ENCODE measurements around the gene TBRG4.
A peak's percentile ranks its signal among the peaks of the same experiment; 100 is the strongest.
"Not testable (repeated sequence)": the region's sequence is repeated elsewhere in the genome, so short reads cannot be mapped to it uniquely, and the experiment has no call there.

Gene TBRG4

DNA sequence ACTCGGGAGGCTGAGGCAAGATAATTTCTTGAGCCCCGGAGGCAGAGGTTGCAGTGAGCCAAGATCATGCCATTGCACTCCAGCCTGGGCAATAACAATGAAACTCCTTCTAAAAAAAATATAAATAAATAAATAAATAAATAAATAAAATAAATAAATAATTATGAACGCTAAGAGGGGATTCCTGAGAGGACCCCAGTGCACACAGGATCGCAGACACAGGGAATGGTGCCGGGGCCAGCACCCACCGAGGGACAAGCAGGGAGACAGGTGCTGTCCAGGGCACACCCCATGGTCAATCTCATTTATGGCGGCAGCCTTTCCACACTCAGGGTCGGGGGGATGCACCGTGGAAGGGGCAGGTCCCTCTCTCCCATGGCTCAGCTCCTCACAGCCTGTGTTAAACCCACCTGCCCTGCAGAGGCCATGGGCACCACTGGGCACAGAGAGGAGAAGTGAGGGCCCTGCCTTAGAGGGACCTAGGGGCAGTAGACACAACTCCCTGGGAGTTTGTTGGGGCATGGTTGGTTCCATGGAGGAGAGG is 43.9 kb upstream of the TBRG4 start:
- Histone ChIP-seq H3K4me1 (ENCODE audit: insufficient read depth, low read length, poor library complexity, severe bottlenecking) (peaks cover 10% of the 10 kb centered on the region), H3K4me2 (ENCODE audit: low read depth, low read length, poor library complexity, severe bottlenecking) (no peak overlapping the region), H2AFZ (ENCODE audit: low read length) (no peak overlapping the region), H3F3A (ENCODE audit: low read depth) (no peaks in the 10 kb centered on the region), H3K4me3 (ENCODE audit: low read length, poor library complexity, severe bottlenecking) (no peak overlapping the region), H3K36me3 (ENCODE audit: insufficient read depth, low read length) (no peaks in the 10 kb centered on the region), H3K27me3 (ENCODE audit: insufficient read depth, low read length, poor library complexity, severe bottlenecking) (no peaks in the 10 kb centered on the region), H3K9me3 (ENCODE audit: insufficient read depth, low read depth, low read length) (no peaks in the 10 kb centered on the region), H3K79me2 (ENCODE audit: insufficient read depth, low read length) (no peaks in the 10 kb centered on the region), H4K20me1 (ENCODE audit: insufficient read depth, low read length, poor library complexity, severe bottlenecking) (no peaks in the 10 kb centered on the region), H3K9ac (ENCODE audit: low read depth, low read length, poor library complexity, severe bottlenecking) (no peak overlapping the region), H3K9me2 (replicated peaks; ENCODE audit: low read depth, low read length) (no peaks in the 10 kb centered on the region)
- TF ChIP-seq EZH2phosphoT487 (IDR thresholded peaks at IDR 0.05; ENCODE audit: borderline replicate concordance): no peak
- TF ChIP-seq, protein P1, sequence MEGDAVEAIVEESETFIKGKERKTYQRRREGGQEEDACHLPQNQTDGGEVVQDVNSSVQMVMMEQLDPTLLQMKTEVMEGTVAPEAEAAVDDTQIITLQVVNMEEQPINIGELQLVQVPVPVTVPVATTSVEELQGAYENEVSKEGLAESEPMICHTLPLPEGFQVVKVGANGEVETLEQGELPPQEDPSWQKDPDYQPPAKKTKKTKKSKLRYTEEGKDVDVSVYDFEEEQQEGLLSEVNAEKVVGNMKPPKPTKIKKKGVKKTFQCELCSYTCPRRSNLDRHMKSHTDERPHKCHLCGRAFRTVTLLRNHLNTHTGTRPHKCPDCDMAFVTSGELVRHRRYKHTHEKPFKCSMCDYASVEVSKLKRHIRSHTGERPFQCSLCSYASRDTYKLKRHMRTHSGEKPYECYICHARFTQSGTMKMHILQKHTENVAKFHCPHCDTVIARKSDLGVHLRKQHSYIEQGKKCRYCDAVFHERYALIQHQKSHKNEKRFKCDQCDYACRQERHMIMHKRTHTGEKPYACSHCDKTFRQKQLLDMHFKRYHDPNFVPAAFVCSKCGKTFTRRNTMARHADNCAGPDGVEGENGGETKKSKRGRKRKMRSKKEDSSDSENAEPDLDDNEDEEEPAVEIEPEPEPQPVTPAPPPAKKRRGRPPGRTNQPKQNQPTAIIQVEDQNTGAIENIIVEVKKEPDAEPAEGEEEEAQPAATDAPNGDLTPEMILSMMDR (conservative IDR thresholded peaks at IDR 0.05; ENCODE audit: low read length): no peak

DNA sequence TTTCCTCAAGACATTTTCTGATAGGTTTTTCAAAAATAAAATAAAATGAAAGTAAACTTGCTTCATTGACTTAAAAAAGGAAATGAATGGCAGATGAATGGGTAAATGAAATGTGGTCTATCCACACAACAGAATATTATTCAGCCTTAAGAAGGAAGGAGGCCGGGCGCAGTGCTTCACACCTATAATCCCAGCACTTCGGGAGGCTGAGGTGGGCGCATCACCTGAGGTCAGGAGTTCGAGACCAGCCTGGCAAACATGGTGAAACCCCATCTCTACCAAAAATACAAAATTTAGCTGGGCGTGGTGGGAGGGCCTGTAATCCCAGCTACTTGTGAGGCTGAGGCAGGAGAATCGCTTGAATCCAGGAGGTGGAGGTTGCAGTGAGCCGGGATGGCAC is 42.4 kb upstream of the TBRG4 start:
- not testable (repeated sequence) for H3K4me3 ChIP-seq (ENCODE audit: low read length, poor library complexity, severe bottlenecking); H3K4me1 ChIP-seq (ENCODE audit: insufficient read depth, low read length, poor library complexity, severe bottlenecking); H4K20me1 ChIP-seq (ENCODE audit: insufficient read depth, low read length, poor library complexity, severe bottlenecking); H3F3A ChIP-seq (ENCODE audit: low read depth); H3K79me2 ChIP-seq (ENCODE audit: insufficient read depth, low read length); H3K27me3 ChIP-seq (ENCODE audit: insufficient read depth, low read length, poor library complexity, severe bottlenecking); H3K9me3 ChIP-seq (ENCODE audit: insufficient read depth, low read depth, low read length); H3K36me3 ChIP-seq (ENCODE audit: insufficient read depth, low read length); H3K9me2 ChIP-seq (replicated peaks; ENCODE audit: low read depth, low read length)
- peak overlapping the region; percentile 44 for H3K9ac ChIP-seq (ENCODE audit: low read depth, low read length, poor library complexity, severe bottlenecking)
- peak overlapping the region; percentile 47 for H3K4me2 ChIP-seq (ENCODE audit: low read depth, low read length, poor library complexity, severe bottlenecking)
- peak overlapping the region; percentile 59; the same call in 1 of the 2 replicates for H2AFZ ChIP-seq (ENCODE audit: low read length)

DNA sequence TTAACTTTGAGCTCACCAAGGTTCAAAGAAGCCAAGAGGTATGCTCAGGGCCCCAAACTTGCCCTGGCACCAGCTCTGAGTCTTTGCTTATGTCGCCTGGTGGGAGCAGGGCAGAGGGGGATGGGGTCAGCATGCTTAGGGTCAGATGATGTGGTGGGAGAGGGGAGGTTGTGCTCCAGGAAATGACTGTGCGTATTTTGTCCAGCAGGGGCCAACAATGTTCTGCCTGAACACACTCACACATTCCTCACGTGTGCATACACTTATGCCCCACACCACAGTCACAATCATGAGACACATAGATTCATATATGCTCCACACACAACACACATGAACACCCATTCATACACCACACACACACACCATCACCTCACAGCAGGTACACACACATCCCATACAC is 41.7 kb upstream of the TBRG4 start:
- Histone ChIP-seq H3F3A (ENCODE audit: low read depth) (no peaks in the 10 kb centered on the region), H3K4me1 (ENCODE audit: insufficient read depth, low read length, poor library complexity, severe bottlenecking) (peaks cover 10% of the 10 kb centered on the region), H4K20me1 (ENCODE audit: insufficient read depth, low read length, poor library complexity, severe bottlenecking) (no peaks in the 10 kb centered on the region), H3K27me3 (ENCODE audit: insufficient read depth, low read length, poor library complexity, severe bottlenecking) (no peaks in the 10 kb centered on the region), H3K4me3 (ENCODE audit: low read length, poor library complexity, severe bottlenecking) (no peak overlapping the region), H3K79me2 (ENCODE audit: insufficient read depth, low read length) (no peaks in the 10 kb centered on the region), H3K9me2 (replicated peaks; ENCODE audit: low read depth, low read length) (no peaks in the 10 kb centered on the region), H3K36me3 (ENCODE audit: insufficient read depth, low read length) (no peaks in the 10 kb centered on the region), H3K4me2 (ENCODE audit: low read depth, low read length, poor library complexity, severe bottlenecking) (peak overlapping the region; percentile 47), H2AFZ (ENCODE audit: low read length) (peak overlapping the region; percentile 59), H3K9ac (ENCODE audit: low read depth, low read length, poor library complexity, severe bottlenecking) (peak overlapping the region; percentile 44), H3K9me3 (ENCODE audit: insufficient read depth, low read depth, low read length) (no peaks in the 10 kb centered on the region)
- no peak for TF ChIP-seq EZH2phosphoT487 (IDR thresholded peaks at IDR 0.05; ENCODE audit: borderline replicate concordance)
- TF ChIP-seq, protein P1 (conservative IDR thresholded peaks at IDR 0.05; ENCODE audit: low read length): peak; percentile 26

DNA sequence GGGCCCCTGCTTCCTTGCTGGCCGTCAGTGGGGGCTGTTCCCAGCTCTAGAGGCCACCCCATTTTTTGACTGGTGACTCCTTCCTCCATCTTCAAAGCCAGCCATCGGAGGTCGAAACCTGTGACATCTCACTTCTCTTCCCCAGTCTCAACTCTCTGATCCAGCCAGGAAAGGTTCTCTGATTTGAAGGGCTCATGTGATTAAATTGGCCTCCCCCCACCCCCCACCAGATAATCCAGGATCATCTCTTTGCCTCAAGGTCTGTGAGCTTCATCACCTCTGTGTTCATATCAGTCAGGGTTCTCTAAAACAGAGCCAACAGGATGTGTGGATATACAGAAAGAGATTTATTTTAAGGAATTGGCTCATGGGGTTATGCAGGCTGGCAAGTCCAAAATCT is 40.5 kb upstream of the TBRG4 start:
- Histone ChIP-seq H3K4me2 (ENCODE audit: low read depth, low read length, poor library complexity, severe bottlenecking) (no peak overlapping the region), H3K4me3 (ENCODE audit: low read length, poor library complexity, severe bottlenecking) (no peak overlapping the region), H3K9me2 (replicated peaks; ENCODE audit: low read depth, low read length) (no peaks in the 10 kb centered on the region), H4K20me1 (ENCODE audit: insufficient read depth, low read length, poor library complexity, severe bottlenecking) (no peaks in the 10 kb centered on the region), H3K9me3 (ENCODE audit: insufficient read depth, low read depth, low read length) (no peaks in the 10 kb centered on the region), H3K36me3 (ENCODE audit: insufficient read depth, low read length) (no peaks in the 10 kb centered on the region), H3K4me1 (ENCODE audit: insufficient read depth, low read length, poor library complexity, severe bottlenecking) (peaks cover 10% of the 10 kb centered on the region), H3K9ac (ENCODE audit: low read depth, low read length, poor library complexity, severe bottlenecking) (no peak overlapping the region), H2AFZ (ENCODE audit: low read length) (no peak overlapping the region), H3F3A (ENCODE audit: low read depth) (no peaks in the 10 kb centered on the region), H3K27me3 (ENCODE audit: insufficient read depth, low read length, poor library complexity, severe bottlenecking) (no peaks in the 10 kb centered on the region), H3K79me2 (ENCODE audit: insufficient read depth, low read length) (no peaks in the 10 kb centered on the region)
- TF ChIP-seq EZH2phosphoT487 (IDR thresholded peaks at IDR 0.05; ENCODE audit: borderline replicate concordance): no peak
- TF ChIP-seq, protein P1 (conservative IDR thresholded peaks at IDR 0.05; ENCODE audit: low read length): no peak

Data from Loucy (cell line).